Astrocyte (in vitro differentiated cells and primary cell): ENCODE results near the gene C9orf50. TPM values are rescaled to one million over a fixed set of nuclear protein-coding genes. Genes with fewer than 3 reads are reported as not detected.

Source experiments
- DNase-seq: peaks from one replicate; pipeline ENCODE4 v3.0.0-alpha.2; 2010; ENCODE audit warnings: low read depth
- FAIRE-seq: peaks from 2 replicates; lab custom pipeline; 2011; peaks lifted over from hg19 to GRCh38; lab: Jason Lieb, UNC
- H2AFZ ChIP-seq: 2 replicates; pipeline ENCODE4 v1.6.0; 2012; ENCODE audit warnings: low read depth, low read length, inconsistent platforms
- H3K27ac ChIP-seq: 2 replicates; pipeline ENCODE4 v1.5.1; 2011; ENCODE audit warnings: low read depth, low read length, inconsistent platforms
- H3K27me3 ChIP-seq: 2 replicates; pipeline ENCODE4 v1.6.0; 2011; ENCODE audit warnings: low read length, inconsistent platforms; ENCODE audit not compliant: insufficient read depth
- H3K36me3 ChIP-seq: 2 replicates; pipeline ENCODE4 v1.5.1; 2011; ENCODE audit warnings: low read length, inconsistent platforms; ENCODE audit not compliant: insufficient read depth
- H3K4me1 ChIP-seq: 2 replicates; pipeline ENCODE4 v1.5.1; 2011; ENCODE audit warnings: low read length, inconsistent platforms; ENCODE audit not compliant: insufficient read depth
- H3K4me2 ChIP-seq: 2 replicates; pipeline ENCODE4 v1.6.0; 2012; ENCODE audit warnings: low read length, inconsistent platforms
- H3K4me3 ChIP-seq: 2 replicates; pipeline ENCODE4 v1.5.1; 2011; ENCODE audit warnings: low read depth, mild to moderate bottlenecking, low read length, inconsistent platforms; ENCODE audit not compliant: insufficient read depth
- H3K79me2 ChIP-seq: 2 replicates; pipeline ENCODE4 v1.6.0; 2012; ENCODE audit warnings: mild to moderate bottlenecking, low read length, inconsistent platforms; ENCODE audit not compliant: insufficient read depth
- H3K9ac ChIP-seq: 2 replicates; pipeline ENCODE4 v1.6.0; 2012; ENCODE audit warnings: mild to moderate bottlenecking, low read length, inconsistent platforms
- H3K9me3 ChIP-seq: 2 replicates; pipeline ENCODE4 v1.5.1; 2012; ENCODE audit warnings: low read depth, mild to moderate bottlenecking, low read length, inconsistent platforms; ENCODE audit not compliant: insufficient read depth
- H4K20me1 ChIP-seq: 2 replicates; pipeline ENCODE4 v1.6.0; 2012; ENCODE audit warnings: low read length, inconsistent platforms; ENCODE audit not compliant: insufficient read depth
- H3K27ac Mint-ChIP-seq: one replicate; pipeline ENCODE4 v1.8.0; 2021; ENCODE audit warnings: mild to moderate bottlenecking, mixed read lengths; ENCODE audit not compliant: unreplicated experiment
- H3K27me3 Mint-ChIP-seq: one replicate; pipeline ENCODE4 v1.8.0; 2021; ENCODE audit warnings: low read depth, mixed read lengths; ENCODE audit not compliant: unreplicated experiment
- H3K36me3 Mint-ChIP-seq: one replicate; pipeline ENCODE4 v1.8.0; 2021; ENCODE audit warnings: low read depth, mixed read lengths; ENCODE audit not compliant: unreplicated experiment
- H3K4me1 Mint-ChIP-seq: one replicate; pipeline ENCODE4 v1.8.0; 2021; ENCODE audit warnings: low read depth, mixed read lengths; ENCODE audit not compliant: unreplicated experiment
- H3K4me3 Mint-ChIP-seq: one replicate; pipeline ENCODE4 v1.8.0; 2021; ENCODE audit warnings: mild to moderate bottlenecking, moderate library complexity, mixed read lengths; ENCODE audit not compliant: unreplicated experiment
- H3K9me3 Mint-ChIP-seq: one replicate; pipeline ENCODE4 v1.8.0; 2021; ENCODE audit warnings: mild to moderate bottlenecking, mixed read lengths; ENCODE audit not compliant: unreplicated experiment
- EZH2 ChIP-seq: IDR thresholded peaks from 2 replicates; pipeline ENCODE4 v1.6.1; 2012; ENCODE audit warnings: mild to moderate bottlenecking, low read length, inconsistent platforms; ENCODE audit not compliant: insufficient read depth
- total RNA-seq: library from RNA; stranded (reverse); gene quantifications from 2 replicates; pipeline ENCODE4 v1.2.1, GENCODE V29; 2021
- TF ChIP-seq, protein P1 (sequence below): IDR thresholded peaks from 2 replicates; pipeline ENCODE4 v1.5.1; 2011; ENCODE audit warnings: low read depth, mild to moderate bottlenecking, inconsistent platforms, low read length, moderate library complexity; ENCODE audit not compliant: insufficient read depth

Gene C9orf50
- total RNA-seq, 1 donor from 2014 or later, result 0.41 TPM

DNA sequence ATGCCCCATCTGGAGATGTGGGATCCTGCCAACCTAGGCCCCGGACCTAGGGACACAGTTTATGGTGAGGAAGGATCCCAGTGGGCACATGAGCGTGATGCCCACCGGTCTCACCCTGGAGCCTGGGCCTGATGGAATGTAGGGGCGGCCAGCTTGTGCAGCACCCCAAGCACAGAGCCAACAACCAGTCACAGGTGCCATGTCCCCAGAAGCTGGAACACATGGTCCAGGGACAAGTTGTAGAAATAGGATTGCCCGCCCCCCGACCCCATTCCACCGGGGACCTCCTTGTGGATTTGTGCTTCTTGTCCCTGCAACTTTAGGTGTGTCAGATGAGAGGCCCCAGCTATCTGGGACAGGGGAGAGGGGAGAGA, 48.9 kb downstream of the C9orf50 start:
- Mint-ChIP-seq H3K36me3 (no peaks in the 10 kb centered on the region), H3K9me3 (no peaks in the 10 kb centered on the region), H3K27ac (no peak overlapping the region), H3K4me3 (no peak overlapping the region), H3K27me3 (no peaks in the 10 kb centered on the region), H3K4me1 (peaks cover 24% of the 10 kb centered on the region)
- Histone ChIP-seq H3K79me2 (no peaks in the 10 kb centered on the region), H3K9me3 (no peaks in the 10 kb centered on the region), H3K27ac (no peak overlapping the region), H4K20me1 (no peaks in the 10 kb centered on the region), H3K36me3 (no peaks in the 10 kb centered on the region), H2AFZ (no peak overlapping the region), H3K4me3 (no peak overlapping the region), H3K4me1 (peaks cover 61% of the 10 kb centered on the region), H3K9ac (no peak overlapping the region), H3K27me3 (no peaks in the 10 kb centered on the region), H3K4me2 (no peak overlapping the region)
- FAIRE-seq, result no peak
- TF ChIP-seq EZH2, result no peak
- TF ChIP-seq, protein P1, sequence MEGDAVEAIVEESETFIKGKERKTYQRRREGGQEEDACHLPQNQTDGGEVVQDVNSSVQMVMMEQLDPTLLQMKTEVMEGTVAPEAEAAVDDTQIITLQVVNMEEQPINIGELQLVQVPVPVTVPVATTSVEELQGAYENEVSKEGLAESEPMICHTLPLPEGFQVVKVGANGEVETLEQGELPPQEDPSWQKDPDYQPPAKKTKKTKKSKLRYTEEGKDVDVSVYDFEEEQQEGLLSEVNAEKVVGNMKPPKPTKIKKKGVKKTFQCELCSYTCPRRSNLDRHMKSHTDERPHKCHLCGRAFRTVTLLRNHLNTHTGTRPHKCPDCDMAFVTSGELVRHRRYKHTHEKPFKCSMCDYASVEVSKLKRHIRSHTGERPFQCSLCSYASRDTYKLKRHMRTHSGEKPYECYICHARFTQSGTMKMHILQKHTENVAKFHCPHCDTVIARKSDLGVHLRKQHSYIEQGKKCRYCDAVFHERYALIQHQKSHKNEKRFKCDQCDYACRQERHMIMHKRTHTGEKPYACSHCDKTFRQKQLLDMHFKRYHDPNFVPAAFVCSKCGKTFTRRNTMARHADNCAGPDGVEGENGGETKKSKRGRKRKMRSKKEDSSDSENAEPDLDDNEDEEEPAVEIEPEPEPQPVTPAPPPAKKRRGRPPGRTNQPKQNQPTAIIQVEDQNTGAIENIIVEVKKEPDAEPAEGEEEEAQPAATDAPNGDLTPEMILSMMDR, result no peak
- no peak for DNase-seq

DNA sequence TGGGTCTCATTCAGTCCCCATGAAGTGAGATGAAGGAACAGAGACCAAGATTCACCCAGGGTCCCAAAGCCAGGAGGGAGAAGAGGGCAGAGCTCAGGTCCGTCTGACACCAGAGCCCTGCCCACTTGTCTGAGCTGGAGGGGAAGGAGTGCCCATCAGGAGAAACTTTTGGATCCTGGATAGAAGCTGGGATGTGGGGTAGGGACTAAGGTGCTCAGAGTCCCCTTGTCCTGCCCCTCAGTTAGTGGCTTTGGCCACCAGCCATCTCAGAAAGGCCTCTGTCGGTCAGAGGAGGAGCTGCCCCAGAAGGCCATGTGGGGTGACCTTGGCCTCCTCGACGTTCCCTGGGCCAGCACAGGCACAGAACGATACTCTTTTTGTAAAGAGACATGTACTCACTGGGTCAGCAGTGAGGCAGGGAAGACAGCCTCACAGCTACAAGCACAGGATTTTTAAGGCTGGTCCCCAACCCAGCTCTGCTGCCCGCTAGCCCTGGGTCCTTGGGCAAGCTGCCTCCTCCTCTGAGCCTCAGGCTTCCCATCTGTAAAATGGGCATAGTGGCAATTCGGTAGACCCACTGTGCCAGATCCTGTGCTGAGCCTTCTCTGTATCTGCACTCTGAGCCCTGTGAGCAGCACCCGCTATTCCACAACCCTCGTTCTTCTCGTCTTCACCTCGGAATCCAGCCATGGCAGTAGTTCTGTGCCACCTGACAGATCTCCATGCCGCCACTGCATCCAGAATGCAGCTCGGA, 49.4 kb downstream of the C9orf50 start:
- H3K9me3 ChIP-seq, result no peaks in the 10 kb centered on the region
- H3K4me1 Mint-ChIP-seq, result peaks cover 25% of the 10 kb centered on the region
- H3K4me1 ChIP-seq, result peaks cover 55% of the 10 kb centered on the region
- FAIRE-seq, result no peak
- H3K9ac ChIP-seq, result peak overlapping the region; percentile 62
- H3K79me2 ChIP-seq, result no peaks in the 10 kb centered on the region
- peak overlapping the region; percentile 72 for H3K27ac ChIP-seq
- H3K4me2 ChIP-seq, result peak overlapping the region; percentile 56
- H3K9me3 Mint-ChIP-seq, result no peaks in the 10 kb centered on the region
- H3K4me3 Mint-ChIP-seq, result no peak overlapping the region
- H2AFZ ChIP-seq, result peak overlapping the region; percentile 21
- no peak for DNase-seq
- no peaks in the 10 kb centered on the region for H4K20me1 ChIP-seq
- peak overlapping the region; percentile 90 for H3K27ac Mint-ChIP-seq
- H3K36me3 ChIP-seq, result no peaks in the 10 kb centered on the region
- no peak for TF ChIP-seq EZH2
- TF ChIP-seq, protein P1, result no peak
- no peaks in the 10 kb centered on the region for H3K27me3 ChIP-seq
- no peaks in the 10 kb centered on the region for H3K27me3 Mint-ChIP-seq
- no peak overlapping the region for H3K4me3 ChIP-seq
- H3K36me3 Mint-ChIP-seq, result no peaks in the 10 kb centered on the region
